K562 (cell line): ENCODE results near the gene PLCG2. TPM values are rescaled to one million over a fixed set of nuclear protein-coding genes. Genes with fewer than 3 reads are reported as not detected.

Source experiments
- ASH1L ChIP-seq: fragments of 450-650 bp; IDR thresholded peaks from 2 replicates; pipeline ENCODE4 v1.6.1; 2018; ENCODE audit warnings: borderline replicate concordance, mild to moderate bottlenecking, low read depth; ENCODE audit not compliant: partially characterized antibody
- ATF7 ChIP-seq: fragments of 450-650 bp; IDR thresholded peaks from 2 replicates; pipeline ENCODE4 v1.7.1; 2014; ENCODE audit warnings: mild to moderate bottlenecking, moderate library complexity
- CREM ChIP-seq: IDR thresholded peaks from 2 replicates; pipeline ENCODE4 v1.6.1; 2014; ENCODE audit warnings: antibody characterized with exemption, low read depth
- FOXK1 ChIP-seq: sonication (generic); formaldehyde crosslinking; IDR thresholded peaks from 2 replicates; pipeline ENCODE4 v1.8.0; 2022; ENCODE audit warnings: missing genetic modification reagents, mild to moderate bottlenecking, borderline replicate concordance
- NONO ChIP-seq, 2 experiments: fragments of 200-400 bp in 1 of 2; fragments of 450-650 bp in 1 of 2; formaldehyde crosslinking in 1 of 2; IDR thresholded peaks; 2 replicates each; pipeline ENCODE4 v1.6.1; 2017; ENCODE audit warnings: low read depth in 2 of 2, mild to moderate bottlenecking in 2 of 2, moderate library complexity in 2 of 2, low read length in 1 of 2
- RBM14 ChIP-seq: fragments of 200-400 bp; formaldehyde crosslinking; IDR thresholded peaks from 2 replicates; pipeline ENCODE4 v1.6.1; 2018; ENCODE audit warnings: low read depth, mild to moderate bottlenecking, low read length, moderate library complexity, borderline replicate concordance; ENCODE audit not compliant: insufficient read depth
- SRF ChIP-seq, 2 experiments: fragments of 250-450, 450-650 bp in 1 of 2; sonication (Bioruptor Pico) in 1 of 2; sonication (generic) in 1 of 2; formaldehyde crosslinking; IDR thresholded peaks; 2 replicates each; pipeline versions ENCODE4 v1.5.0 to v1.5.1; 2020 to 2022; ENCODE audit warnings: mild to moderate bottlenecking in 1 of 2, missing genetic modification reagents in 1 of 2
- YY1 ChIP-seq, 3 experiments: IDR thresholded peaks; 2 replicates each; pipeline ENCODE4 v1.6.1; 2011; ENCODE audit warnings: low read length in 2 of 3, mild to moderate bottlenecking in 2 of 3, moderate library complexity in 2 of 3, borderline replicate concordance in 1 of 3, control low read depth in 1 of 3, low read depth in 1 of 3; ENCODE audit not compliant: insufficient read depth in 3 of 3, insufficient replicate concordance in 2 of 3, control insufficient read depth in 1 of 3, insufficient read length in 1 of 3; ENCODE audit errors: extremely low read depth in 1 of 3
- ZNF644 ChIP-seq: fragments of 200-800 bp; sonication (Bioruptor generic); IDR thresholded peaks from 2 replicates; pipeline ENCODE4 v1.6.1; 2016; ENCODE audit warnings: low read depth, missing genetic modification characterization, missing compliant biosample characterization
- polyA plus RNA-seq, 8 experiments: library from polyadenylated mRNA; depleted of rRNA in 4 of 8; stranded (reverse) in 5 of 8; unstranded in 3 of 8; fragments of >200 nt; fragmentation: Nextera tagmentation in 2 of 8; fragmentation: Illumina TruSeq in 1 of 8; extraction: Ambion mirVana in 2 of 8; extraction: Trizol in 1 of 8; gene quantifications; 2 replicates each; pipeline versions ENCODE4 v1.2.1 to v1.2.3, GENCODE V29; 2011 to 2014; ENCODE audit warnings: inconsistent platforms in 1 of 8, missing spikeins in 1 of 8
- total RNA-seq, 7 experiments: library from RNA; depleted of rRNA in 6 of 7; stranded (reverse); fragments of >200 nt in 6 of 7; fragmentation: Illumina TruSeq in 2 of 7; extraction: Trizol in 2 of 7; gene quantifications; 2 replicates each; pipeline versions ENCODE4 v1.2.1 to v1.2.3, GENCODE V29; 2011 to 2021; ENCODE audit warnings: low replicate concordance in 1 of 7
- TF ChIP-seq, protein P1 (sequence below), 2 experiments: fragments of 150-350 bp in 1 of 2; IDR thresholded peaks; 2 replicates each; pipeline ENCODE4 v1.6.1; 2012 to 2016; ENCODE audit warnings: low read depth in 2 of 2, low read length in 2 of 2, mild to moderate bottlenecking in 1 of 2, moderate library complexity in 1 of 2
- TF ChIP-seq, protein P2 (sequence below), 3 experiments: fragments of 200-800 bp in 1 of 3; sonication (Bioruptor generic) in 1 of 3; sonication (generic) in 1 of 3; formaldehyde crosslinking in 1 of 3; IDR thresholded peaks; 2 replicates each; pipeline versions ENCODE4 v1.6.1 to v1.8.0; 2016 to 2022; ENCODE audit warnings: mild to moderate bottlenecking in 2 of 3, missing compliant biosample characterization in 2 of 3, missing genetic modification characterization in 2 of 3, missing genetic modification reagents in 1 of 3
- TF ChIP-seq, protein P3 (sequence below): fragments of 250-450 bp; sonication (Bioruptor Pico); IDR thresholded peaks from 2 replicates; pipeline ENCODE4 v1.8.0; 2021; ENCODE audit warnings: borderline replicate concordance, mild to moderate bottlenecking, moderate library complexity; ENCODE audit not compliant: poor library complexity, severe bottlenecking
- TF ChIP-seq, protein P4 (sequence below): IDR thresholded peaks from 2 replicates; pipeline ENCODE4 v1.6.1; 2011; ENCODE audit not compliant: insufficient read length; ENCODE audit errors: extremely low read depth
- TF ChIP-seq, protein P5 (sequence below): fragments of 450-650 bp; IDR thresholded peaks from 2 replicates; pipeline ENCODE4 v1.6.1; 2018; ENCODE audit not compliant: partially characterized antibody

The PLCG2 gene
- total and polyA plus RNA-seq, 9 of the 15 experiments (the other 6 are each of a cell fraction or from before 2014, with no cell fraction given), result 0.94 to 7.1 (median 3.1) TPM

DNA sequence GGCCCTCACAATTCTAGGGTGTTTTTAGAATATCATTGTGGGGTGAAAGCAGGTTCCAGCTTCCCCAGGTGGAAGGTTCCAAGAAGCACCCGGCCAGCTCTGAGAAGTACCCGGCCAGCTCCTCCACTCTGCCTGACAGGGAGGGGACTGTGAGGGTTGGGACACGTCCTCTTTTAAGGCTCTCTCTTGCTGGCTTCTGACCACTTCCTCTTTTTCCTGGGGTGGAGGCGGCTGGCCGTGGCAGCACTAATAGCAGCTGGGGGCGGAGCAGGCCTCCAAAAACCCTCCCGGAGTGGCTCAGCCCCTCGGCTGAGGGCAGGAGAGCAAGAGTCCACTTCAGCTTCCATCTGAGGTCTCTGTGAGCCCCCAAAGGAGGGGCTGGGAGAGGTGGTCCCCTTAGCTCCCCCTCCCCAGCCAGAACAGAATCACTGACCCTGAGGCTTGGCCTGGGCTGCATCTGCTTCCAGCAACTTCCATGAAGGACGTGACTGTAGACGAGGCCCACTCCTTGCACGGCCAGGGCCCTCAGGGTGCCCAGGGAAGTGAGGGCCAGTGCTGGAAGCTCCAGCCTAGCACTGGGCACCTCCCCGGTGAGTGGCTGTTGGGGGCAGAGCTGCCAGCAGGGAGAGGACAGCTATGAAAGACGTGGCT lies 26.7 kb upstream of the PLCG2 start (continued):
- TF ChIP-seq, protein P1, sequence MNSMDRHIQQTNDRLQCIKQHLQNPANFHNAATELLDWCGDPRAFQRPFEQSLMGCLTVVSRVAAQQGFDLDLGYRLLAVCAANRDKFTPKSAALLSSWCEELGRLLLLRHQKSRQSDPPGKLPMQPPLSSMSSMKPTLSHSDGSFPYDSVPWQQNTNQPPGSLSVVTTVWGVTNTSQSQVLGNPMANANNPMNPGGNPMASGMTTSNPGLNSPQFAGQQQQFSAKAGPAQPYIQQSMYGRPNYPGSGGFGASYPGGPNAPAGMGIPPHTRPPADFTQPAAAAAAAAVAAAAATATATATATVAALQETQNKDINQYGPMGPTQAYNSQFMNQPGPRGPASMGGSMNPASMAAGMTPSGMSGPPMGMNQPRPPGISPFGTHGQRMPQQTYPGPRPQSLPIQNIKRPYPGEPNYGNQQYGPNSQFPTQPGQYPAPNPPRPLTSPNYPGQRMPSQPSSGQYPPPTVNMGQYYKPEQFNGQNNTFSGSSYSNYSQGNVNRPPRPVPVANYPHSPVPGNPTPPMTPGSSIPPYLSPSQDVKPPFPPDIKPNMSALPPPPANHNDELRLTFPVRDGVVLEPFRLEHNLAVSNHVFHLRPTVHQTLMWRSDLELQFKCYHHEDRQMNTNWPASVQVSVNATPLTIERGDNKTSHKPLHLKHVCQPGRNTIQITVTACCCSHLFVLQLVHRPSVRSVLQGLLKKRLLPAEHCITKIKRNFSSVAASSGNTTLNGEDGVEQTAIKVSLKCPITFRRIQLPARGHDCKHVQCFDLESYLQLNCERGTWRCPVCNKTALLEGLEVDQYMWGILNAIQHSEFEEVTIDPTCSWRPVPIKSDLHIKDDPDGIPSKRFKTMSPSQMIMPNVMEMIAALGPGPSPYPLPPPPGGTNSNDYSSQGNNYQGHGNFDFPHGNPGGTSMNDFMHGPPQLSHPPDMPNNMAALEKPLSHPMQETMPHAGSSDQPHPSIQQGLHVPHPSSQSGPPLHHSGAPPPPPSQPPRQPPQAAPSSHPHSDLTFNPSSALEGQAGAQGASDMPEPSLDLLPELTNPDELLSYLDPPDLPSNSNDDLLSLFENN (IDR thresholded peaks at IDR 0.05; ENCODE audit: low read depth in 2 of 2, low read length in 2 of 2), result no peak
- TF ChIP-seq FOXK1 (CRISPR knock-in tag) (peak; percentile 28; the same call in 1 of the 2 replicates), RBM14 (no peak), SRF (CRISPR knock-in tag; IDR thresholded peaks at IDR 0.05) (peak in 1 of 2 experiments; percentile 82; a peak in 2 of 4 replicates), ASH1L (no peak), YY1 (IDR thresholded peaks at IDR 0.05; ENCODE audit: borderline replicate concordance in 1 of 3, control insufficient read depth in 1 of 3, extremely low read depth in 1 of 3, insufficient read depth in 3 of 3, insufficient read length in 1 of 3, insufficient replicate concordance in 2 of 3, low read depth in 1 of 3, low read length in 2 of 3) (peak in 2 of 3 experiments; percentile 40 to 42), CREM (peak; percentile 68), NONO (IDR thresholded peaks at IDR 0.05; ENCODE audit: low read depth in 2 of 2, low read length in 1 of 2) (peak; percentile 36 to 80; a peak in 2 of 4 replicates), ZNF644 (tag) (no peak; the same call in 1 of the 2 replicates), ATF7 (peak; percentile 82)
- TF ChIP-seq, protein P2, sequence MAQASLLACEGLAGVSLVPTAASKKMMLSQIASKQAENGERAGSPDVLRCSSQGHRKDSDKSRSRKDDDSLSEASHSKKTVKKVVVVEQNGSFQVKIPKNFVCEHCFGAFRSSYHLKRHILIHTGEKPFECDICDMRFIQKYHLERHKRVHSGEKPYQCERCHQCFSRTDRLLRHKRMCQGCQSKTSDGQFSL (CRISPR knock-in tag; IDR thresholded peaks at IDR 0.05), result no peak
- TF ChIP-seq, protein P2 (tag; IDR thresholded peaks at IDR 0.05), result no peak
- TF ChIP-seq, protein P3, sequence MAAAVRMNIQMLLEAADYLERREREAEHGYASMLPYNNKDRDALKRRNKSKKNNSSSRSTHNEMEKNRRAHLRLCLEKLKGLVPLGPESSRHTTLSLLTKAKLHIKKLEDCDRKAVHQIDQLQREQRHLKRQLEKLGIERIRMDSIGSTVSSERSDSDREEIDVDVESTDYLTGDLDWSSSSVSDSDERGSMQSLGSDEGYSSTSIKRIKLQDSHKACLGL (CRISPR knock-in tag), result peak; percentile 1
- TF ChIP-seq, protein P4, sequence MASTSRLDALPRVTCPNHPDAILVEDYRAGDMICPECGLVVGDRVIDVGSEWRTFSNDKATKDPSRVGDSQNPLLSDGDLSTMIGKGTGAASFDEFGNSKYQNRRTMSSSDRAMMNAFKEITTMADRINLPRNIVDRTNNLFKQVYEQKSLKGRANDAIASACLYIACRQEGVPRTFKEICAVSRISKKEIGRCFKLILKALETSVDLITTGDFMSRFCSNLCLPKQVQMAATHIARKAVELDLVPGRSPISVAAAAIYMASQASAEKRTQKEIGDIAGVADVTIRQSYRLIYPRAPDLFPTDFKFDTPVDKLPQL, result peak; percentile 29
- TF ChIP-seq, protein P5, sequence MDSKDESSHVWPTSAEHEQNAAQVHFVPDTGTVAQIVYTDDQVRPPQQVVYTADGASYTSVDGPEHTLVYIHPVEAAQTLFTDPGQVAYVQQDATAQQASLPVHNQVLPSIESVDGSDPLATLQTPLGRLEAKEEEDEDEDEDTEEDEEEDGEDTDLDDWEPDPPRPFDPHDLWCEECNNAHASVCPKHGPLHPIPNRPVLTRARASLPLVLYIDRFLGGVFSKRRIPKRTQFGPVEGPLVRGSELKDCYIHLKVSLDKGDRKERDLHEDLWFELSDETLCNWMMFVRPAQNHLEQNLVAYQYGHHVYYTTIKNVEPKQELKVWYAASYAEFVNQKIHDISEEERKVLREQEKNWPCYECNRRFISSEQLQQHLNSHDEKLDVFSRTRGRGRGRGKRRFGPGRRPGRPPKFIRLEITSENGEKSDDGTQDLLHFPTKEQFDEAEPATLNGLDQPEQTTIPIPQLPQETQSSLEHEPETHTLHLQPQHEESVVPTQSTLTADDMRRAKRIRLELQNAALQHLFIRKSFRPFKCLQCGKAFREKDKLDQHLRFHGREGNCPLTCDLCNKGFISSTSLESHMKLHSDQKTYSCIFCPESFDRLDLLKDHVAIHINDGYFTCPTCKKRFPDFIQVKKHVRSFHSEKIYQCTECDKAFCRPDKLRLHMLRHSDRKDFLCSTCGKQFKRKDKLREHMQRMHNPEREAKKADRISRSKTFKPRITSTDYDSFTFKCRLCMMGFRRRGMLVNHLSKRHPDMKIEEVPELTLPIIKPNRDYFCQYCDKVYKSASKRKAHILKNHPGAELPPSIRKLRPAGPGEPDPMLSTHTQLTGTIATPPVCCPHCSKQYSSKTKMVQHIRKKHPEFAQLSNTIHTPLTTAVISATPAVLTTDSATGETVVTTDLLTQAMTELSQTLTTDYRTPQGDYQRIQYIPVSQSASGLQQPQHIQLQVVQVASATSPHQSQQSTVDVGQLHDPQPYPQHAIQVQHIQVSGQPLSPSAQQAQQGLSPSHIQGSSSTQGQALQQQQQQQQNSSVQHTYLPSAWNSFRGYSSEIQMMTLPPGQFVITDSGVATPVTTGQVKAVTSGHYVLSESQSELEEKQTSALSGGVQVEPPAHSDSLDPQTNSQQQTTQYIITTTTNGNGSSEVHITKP, result peak; percentile 88
